MM.1S (cell line): Measurements from ENCODE around the gene HNRNPA0.
A peak's percentile ranks its signal among the peaks of the same experiment; 100 is the strongest.

Experiments
- DNase-seq: peaks from one replicate; pipeline ENCODE4 v3.0.0-alpha.2; 2015
- H2AFZ ChIP-seq: fragments of 300-600 bp; sonication (generic); 2 replicates; pipeline ENCODE4 v1.6.0; 2016; ENCODE audit warnings: antibody characterized with exemption, low read length
- H3F3A ChIP-seq: fragments of 300-600 bp; sonication (generic); 2 replicates; pipeline ENCODE4 v1.6.1; 2016; ENCODE audit warnings: mild to moderate bottlenecking, antibody characterized with exemption, low read length, moderate library complexity, mixed read lengths; ENCODE audit not compliant: insufficient read depth
- H3K27ac ChIP-seq: fragments of 300-600 bp; sonication (generic); 2 replicates; pipeline ENCODE4 v1.5.1; 2016; ENCODE audit warnings: mild to moderate bottlenecking, low read length
- H3K27me3 ChIP-seq: fragments of 300-600 bp; sonication (generic); replicated peaks from 2 replicates; pipeline ENCODE4 v1.6.0; 2016; ENCODE audit warnings: low read length; ENCODE audit not compliant: insufficient read depth
- H3K36me3 ChIP-seq: fragments of 300-600 bp; sonication (generic); replicated peaks from 2 replicates; pipeline ENCODE4 v1.6.1; 2016; ENCODE audit warnings: mild to moderate bottlenecking, low read length, mixed read lengths; ENCODE audit not compliant: insufficient read depth
- H3K4me1 ChIP-seq: fragments of 300-600 bp; sonication (generic); 2 replicates; pipeline ENCODE4 v1.6.1; 2016; ENCODE audit warnings: low read length, mixed read lengths
- H3K4me2 ChIP-seq: fragments of 300-600 bp; sonication (generic); 2 replicates; pipeline ENCODE4 v1.6.0; 2016; ENCODE audit warnings: low read depth, low read length
- H3K4me3 ChIP-seq: fragments of 300-600 bp; sonication (generic); 2 replicates; pipeline ENCODE4 v1.5.1; 2016; ENCODE audit warnings: low read length, mixed read lengths
- H3K79me2 ChIP-seq: fragments of 300-600 bp; sonication (generic); 2 replicates; pipeline ENCODE4 v1.6.1; 2016; ENCODE audit warnings: mixed run types, low read length, mixed read lengths
- H3K9ac ChIP-seq: fragments of 300-600 bp; sonication (generic); 2 replicates; pipeline ENCODE4 v1.6.1; 2016; ENCODE audit warnings: low read length, mixed read lengths
- H3K9me2 ChIP-seq: fragments of 300-600 bp; sonication (generic); replicated peaks from 2 replicates; pipeline ENCODE4 v1.6.1; 2016; ENCODE audit warnings: mild to moderate bottlenecking, low read length, mixed read lengths; ENCODE audit not compliant: insufficient read depth
- H3K9me3 ChIP-seq: fragments of 300-600 bp; sonication (generic); replicated peaks from 2 replicates; pipeline ENCODE4 v1.6.1; 2016; ENCODE audit warnings: mild to moderate bottlenecking, low read length, mixed read lengths; ENCODE audit not compliant: insufficient read depth
- H4K20me1 ChIP-seq: fragments of 300-600 bp; sonication (generic); 2 replicates; pipeline ENCODE4 v1.6.1; 2016; ENCODE audit warnings: mild to moderate bottlenecking, low read length, moderate library complexity, mixed read lengths; ENCODE audit not compliant: insufficient read depth
- EZH2 ChIP-seq: fragments of 300-600 bp; sonication (generic); optimal IDR thresholded peaks from 2 replicates; pipeline ENCODE3; 2017; ENCODE audit warnings: low read depth, mild to moderate bottlenecking, antibody characterized with exemption, low read length, mixed read lengths
- EZH2phosphoT487 ChIP-seq: fragments of 300-600 bp; sonication (generic); IDR thresholded peaks from 2 replicates; pipeline ENCODE4 v1.6.1; 2018; ENCODE audit warnings: antibody characterized with exemption, low read length
- TF ChIP-seq, protein P1 (sequence below): fragments of 300-600 bp; sonication (generic); IDR thresholded peaks from 2 replicates; pipeline ENCODE4 v1.5.1; 2016; ENCODE audit warnings: antibody characterized with exemption, low read length, mixed read lengths

HNRNPA0 gene

DNA sequence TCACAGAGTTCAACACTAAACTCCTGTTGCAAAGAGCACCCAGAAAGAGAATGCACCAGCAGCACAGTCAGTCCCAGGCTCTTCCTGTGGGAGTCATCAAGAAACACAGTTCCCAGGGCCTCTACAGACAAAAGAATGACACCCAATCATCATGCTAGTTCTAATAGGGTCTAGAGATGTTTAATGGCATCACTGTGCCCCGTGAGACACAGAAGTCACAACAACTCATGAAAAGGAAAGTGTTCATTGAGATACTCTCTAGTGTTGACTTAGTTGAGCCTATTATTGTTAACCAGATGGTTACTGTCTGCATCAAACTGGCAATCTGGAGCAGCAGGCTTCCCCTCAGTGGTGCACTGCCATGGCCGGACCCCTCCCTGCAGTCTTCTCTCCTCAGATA, 19.8 kb downstream of the HNRNPA0 start:
- no peak for DNase-seq
- no peaks in the 10 kb centered on the region for H4K20me1 ChIP-seq
- peaks cover 34% of the 10 kb centered on the region for H3K4me1 ChIP-seq
- no peaks in the 10 kb centered on the region for H3K9me3 ChIP-seq
- no peaks in the 10 kb centered on the region for H3K9me2 ChIP-seq
- no peaks in the 10 kb centered on the region for H3K27me3 ChIP-seq
- no peaks in the 10 kb centered on the region for H3K36me3 ChIP-seq
- no peak for TF ChIP-seq EZH2phosphoT487
- TF ChIP-seq, protein P1, sequence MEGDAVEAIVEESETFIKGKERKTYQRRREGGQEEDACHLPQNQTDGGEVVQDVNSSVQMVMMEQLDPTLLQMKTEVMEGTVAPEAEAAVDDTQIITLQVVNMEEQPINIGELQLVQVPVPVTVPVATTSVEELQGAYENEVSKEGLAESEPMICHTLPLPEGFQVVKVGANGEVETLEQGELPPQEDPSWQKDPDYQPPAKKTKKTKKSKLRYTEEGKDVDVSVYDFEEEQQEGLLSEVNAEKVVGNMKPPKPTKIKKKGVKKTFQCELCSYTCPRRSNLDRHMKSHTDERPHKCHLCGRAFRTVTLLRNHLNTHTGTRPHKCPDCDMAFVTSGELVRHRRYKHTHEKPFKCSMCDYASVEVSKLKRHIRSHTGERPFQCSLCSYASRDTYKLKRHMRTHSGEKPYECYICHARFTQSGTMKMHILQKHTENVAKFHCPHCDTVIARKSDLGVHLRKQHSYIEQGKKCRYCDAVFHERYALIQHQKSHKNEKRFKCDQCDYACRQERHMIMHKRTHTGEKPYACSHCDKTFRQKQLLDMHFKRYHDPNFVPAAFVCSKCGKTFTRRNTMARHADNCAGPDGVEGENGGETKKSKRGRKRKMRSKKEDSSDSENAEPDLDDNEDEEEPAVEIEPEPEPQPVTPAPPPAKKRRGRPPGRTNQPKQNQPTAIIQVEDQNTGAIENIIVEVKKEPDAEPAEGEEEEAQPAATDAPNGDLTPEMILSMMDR, result no peak
- no peak for TF ChIP-seq EZH2
- H3K27ac ChIP-seq, result no peak overlapping the region
- H3K79me2 ChIP-seq, result 0 out of 2 replicates have a peak, but pooled peaks cover 7% of the 10 kb centered on the region
- H3F3A ChIP-seq, result peaks cover 23% of the 10 kb centered on the region
- peak overlapping the region; percentile 46; the same call in 1 of the 2 replicates for H3K9ac ChIP-seq
- no peak overlapping the region for H2AFZ ChIP-seq
- H3K4me2 ChIP-seq, result peak overlapping the region; percentile 95
- H3K4me3 ChIP-seq, result peak overlapping the region; percentile 74; the same call in 1 of the 2 replicates

DNA sequence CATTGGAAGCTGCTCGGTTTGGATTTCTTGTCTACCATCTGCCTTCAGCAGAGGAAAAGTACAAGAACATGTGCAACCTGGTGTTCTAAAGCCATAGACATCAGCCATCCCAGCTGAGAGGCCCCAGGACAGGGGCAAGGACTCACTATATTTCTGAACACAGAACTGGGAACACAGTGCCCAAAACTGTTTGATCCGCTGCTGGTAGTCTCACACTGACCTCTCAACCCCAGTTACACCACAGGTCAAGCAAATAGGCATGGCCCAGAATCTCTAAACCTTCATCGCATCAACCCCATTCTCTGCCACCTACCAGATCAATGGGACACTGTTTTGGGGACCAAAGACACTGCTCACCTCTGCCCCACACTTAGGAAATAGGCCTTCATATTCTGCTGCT, 20.2 kb downstream of the HNRNPA0 start:
- no peak overlapping the region for H3K9ac ChIP-seq
- no peak overlapping the region for H2AFZ ChIP-seq
- no peak overlapping the region for H3K27ac ChIP-seq
- TF ChIP-seq, protein P1, result no peak
- TF ChIP-seq EZH2phosphoT487 (no peak), EZH2 (no peak)
- H4K20me1 ChIP-seq, result no peaks in the 10 kb centered on the region
- no peak for DNase-seq
- 0 out of 2 replicates have a peak, but pooled peaks cover 7% of the 10 kb centered on the region for H3K79me2 ChIP-seq
- H3K9me3 ChIP-seq, result no peaks in the 10 kb centered on the region
- peak overlapping the region; percentile 95; the same call in 1 of the 2 replicates for H3K4me2 ChIP-seq
- peaks cover 34% of the 10 kb centered on the region for H3K4me1 ChIP-seq
- H3K4me3 ChIP-seq, result 0 out of 2 replicates have a peak overlapping the region, but pooled peaks have one; percentile 74
- H3K9me2 ChIP-seq, result no peaks in the 10 kb centered on the region
- no peaks in the 10 kb centered on the region for H3K36me3 ChIP-seq
- peaks cover 23% of the 10 kb centered on the region for H3F3A ChIP-seq
- H3K27me3 ChIP-seq, result no peaks in the 10 kb centered on the region

- Histone ChIP-seq H3K9me2 (no peaks in the 10 kb centered on the region), H3K36me3 (no peaks in the 10 kb centered on the region), H2AFZ (no peak overlapping the region), H3K27ac (no peak overlapping the region), H3K4me1 (peaks cover 34% of the 10 kb centered on the region), H3K9me3 (no peaks in the 10 kb centered on the region), H3K79me2 (0 out of 2 replicates have a peak, but pooled peaks cover 7% of the 10 kb centered on the region), H4K20me1 (no peaks in the 10 kb centered on the region), H3K9ac (no peak overlapping the region), H3K4me3 (no peak overlapping the region), H3K4me2 (no peak overlapping the region), H3K27me3 (no peaks in the 10 kb centered on the region), H3F3A (peaks cover 23% of the 10 kb centered on the region)
- DNase-seq, result no peak
- TF ChIP-seq EZH2, result no peak
- TF ChIP-seq, protein P1, result no peak
- TF ChIP-seq EZH2phosphoT487, result no peak
These were observed 21.2 kb downstream of the HNRNPA0 start for GRCh38 chr5:137733006-137733405.
